Hepatocyte (in vitro differentiated cells): ENCODE measurements around the gene CYTH1.

ENCODE experiments used
- EZH2 ChIP-seq: fragments of 200-600 bp; sonication (generic); IDR thresholded peaks from 2 replicates; pipeline ENCODE4 v1.6.1; 2016; ENCODE audit warnings: antibody characterized with exemption, mild to moderate bottlenecking, borderline replicate concordance
- TF ChIP-seq, protein P1 (sequence below): fragments of 200-600 bp; sonication (generic); IDR thresholded peaks from 2 replicates; pipeline ENCODE4 v1.5.1; 2016; ENCODE audit warnings: antibody characterized with exemption, mild to moderate bottlenecking; ENCODE audit not compliant: poor library complexity

DNA sequence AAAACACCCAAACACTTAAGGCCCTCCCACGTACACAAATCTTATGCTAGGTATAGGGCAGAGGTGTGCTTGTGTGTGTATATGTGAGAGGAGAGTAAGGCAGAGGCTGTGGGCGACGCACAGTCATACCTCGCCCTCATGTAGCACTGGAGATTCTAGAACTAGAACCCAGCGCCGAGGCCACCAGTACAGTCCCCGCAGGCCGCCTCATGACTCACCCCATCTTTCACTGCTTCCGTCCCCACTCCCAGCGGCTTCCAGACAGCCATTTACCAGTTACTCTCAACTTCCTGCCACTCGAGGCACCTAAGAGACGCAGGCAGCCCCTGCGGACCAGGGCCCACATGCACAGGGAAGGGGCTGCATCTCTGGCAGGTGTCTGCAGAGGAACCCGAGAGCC is 23.2 kb upstream of the CYTH1 start:
- TF ChIP-seq, protein P1, sequence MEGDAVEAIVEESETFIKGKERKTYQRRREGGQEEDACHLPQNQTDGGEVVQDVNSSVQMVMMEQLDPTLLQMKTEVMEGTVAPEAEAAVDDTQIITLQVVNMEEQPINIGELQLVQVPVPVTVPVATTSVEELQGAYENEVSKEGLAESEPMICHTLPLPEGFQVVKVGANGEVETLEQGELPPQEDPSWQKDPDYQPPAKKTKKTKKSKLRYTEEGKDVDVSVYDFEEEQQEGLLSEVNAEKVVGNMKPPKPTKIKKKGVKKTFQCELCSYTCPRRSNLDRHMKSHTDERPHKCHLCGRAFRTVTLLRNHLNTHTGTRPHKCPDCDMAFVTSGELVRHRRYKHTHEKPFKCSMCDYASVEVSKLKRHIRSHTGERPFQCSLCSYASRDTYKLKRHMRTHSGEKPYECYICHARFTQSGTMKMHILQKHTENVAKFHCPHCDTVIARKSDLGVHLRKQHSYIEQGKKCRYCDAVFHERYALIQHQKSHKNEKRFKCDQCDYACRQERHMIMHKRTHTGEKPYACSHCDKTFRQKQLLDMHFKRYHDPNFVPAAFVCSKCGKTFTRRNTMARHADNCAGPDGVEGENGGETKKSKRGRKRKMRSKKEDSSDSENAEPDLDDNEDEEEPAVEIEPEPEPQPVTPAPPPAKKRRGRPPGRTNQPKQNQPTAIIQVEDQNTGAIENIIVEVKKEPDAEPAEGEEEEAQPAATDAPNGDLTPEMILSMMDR, result no peak
- no peak for TF ChIP-seq EZH2
